Neural progenitor cell (in vitro differentiated cells): ENCODE data around the gene FGFR3. TPM values are rescaled to one million over a fixed set of nuclear protein-coding genes. Genes with fewer than 3 reads are reported as not detected.
A peak's percentile ranks its signal among the peaks of the same experiment; 100 is the strongest.

Source experiments
- DNase-seq: peaks from one replicate; pipeline ENCODE4 v3.0.0-alpha.2; 2016; ENCODE audit warnings: low spot score
- H2AFZ ChIP-seq: fragments of 200-600 bp; sonication (generic); replicated peaks from 2 replicates; pipeline ENCODE4 v1.6.1; 2016; ENCODE audit warnings: antibody characterized with exemption
- H3F3A ChIP-seq: fragments of 200-600 bp; sonication (generic); 2 replicates; pipeline ENCODE4 v1.6.1; 2016; ENCODE audit warnings: antibody characterized with exemption, low read depth
- H3K27ac ChIP-seq: fragments of 200-600 bp; sonication (generic); 2 replicates; pipeline ENCODE4 v1.5.1; 2016; ENCODE audit warnings: mild to moderate bottlenecking
- H3K27me3 ChIP-seq: fragments of 200-600 bp; sonication (generic); 2 replicates; pipeline ENCODE4 v1.6.1; 2016; ENCODE audit warnings: mild to moderate bottlenecking, moderate library complexity
- H3K36me3 ChIP-seq: fragments of 200-600 bp; sonication (generic); 2 replicates; pipeline ENCODE4 v1.5.1; 2016
- H3K4me1 ChIP-seq: fragments of 200-600 bp; sonication (generic); 2 replicates; pipeline ENCODE4 v1.6.1; 2016; ENCODE audit warnings: mixed run types
- H3K4me2 ChIP-seq: fragments of 200-600 bp; sonication (generic); 2 replicates; pipeline ENCODE4 v1.6.1; 2016
- H3K4me3 ChIP-seq: fragments of 200-600 bp; sonication (generic); 2 replicates; pipeline ENCODE4 v1.5.1; 2016
- H3K79me2 ChIP-seq: fragments of 200-600 bp; sonication (generic); 2 replicates; pipeline ENCODE4 v1.6.1; 2016; ENCODE audit warnings: low read depth
- H3K9ac ChIP-seq: fragments of 200-600 bp; sonication (generic); 2 replicates; pipeline ENCODE4 v1.6.1; 2016
- H3K9me3 ChIP-seq: fragments of 200-600 bp; sonication (generic); 2 replicates; pipeline ENCODE4 v1.5.1; 2016; ENCODE audit warnings: low read depth
- H4K20me1 ChIP-seq: fragments of 200-600 bp; sonication (generic); 2 replicates; pipeline ENCODE4 v1.6.1; 2016; ENCODE audit warnings: low read depth
- H3K27ac Mint-ChIP-seq: 3 replicates; pipeline ENCODE4 v1.8.0; 2021; ENCODE audit warnings: mixed read lengths
- H3K27me3 Mint-ChIP-seq: 2 replicates; pipeline ENCODE4 v1.8.0; 2022; ENCODE audit warnings: low read depth, mild to moderate bottlenecking, inconsistent platforms, moderate library complexity, mixed read lengths; ENCODE audit not compliant: insufficient read depth
- H3K36me3 Mint-ChIP-seq: 3 replicates; pipeline ENCODE4 v1.8.0; 2021; ENCODE audit warnings: mixed read lengths
- H3K4me1 Mint-ChIP-seq: 3 replicates; pipeline ENCODE4 v1.8.0; 2021; ENCODE audit warnings: mixed read lengths
- H3K4me3 Mint-ChIP-seq: 3 replicates; pipeline ENCODE4 v1.8.0; 2021; ENCODE audit warnings: mild to moderate bottlenecking, moderate library complexity, mixed read lengths
- H3K9me3 Mint-ChIP-seq: 3 replicates; pipeline ENCODE4 v1.8.0; 2020; ENCODE audit warnings: mixed read lengths
- CTCF ChIP-seq: fragments of 200-600 bp; sonication (generic); IDR thresholded peaks from 2 replicates; pipeline ENCODE4 v1.5.1; 2017; ENCODE audit warnings: antibody characterized with exemption, mild to moderate bottlenecking
- EZH2 ChIP-seq: fragments of 200-600 bp; sonication (generic); IDR thresholded peaks from 2 replicates; pipeline ENCODE4 v1.6.1; 2017; ENCODE audit warnings: antibody characterized with exemption, mild to moderate bottlenecking, moderate library complexity
- EZH2phosphoT487 ChIP-seq: fragments of 200-600 bp; sonication (generic); IDR thresholded peaks from 2 replicates; pipeline ENCODE4 v1.6.1; 2017; ENCODE audit warnings: antibody characterized with exemption
- total RNA-seq: library from RNA; depleted of rRNA; stranded (reverse); fragments of >200 nt; gene quantifications from 2 replicates; pipeline ENCODE4 v1.2.3, GENCODE V29; 2015; ENCODE audit warnings: low replicate concordance

The FGFR3 gene
- total RNA-seq, 1 donor from 2014 or later = 4.8 TPM

- H3K36me3 Mint-ChIP-seq = peaks cover 2% of the 10 kb centered on the region
- no peaks in the 10 kb centered on the region for H3K9me3 Mint-ChIP-seq
- H3K27ac ChIP-seq = no peak overlapping the region
- no peaks in the 10 kb centered on the region for H3K36me3 ChIP-seq
- peaks cover 13% of the 10 kb centered on the region for H3K4me1 Mint-ChIP-seq
- H3F3A ChIP-seq = peaks cover 28% of the 10 kb centered on the region
- H3K4me1 ChIP-seq = peaks cover 19% of the 10 kb centered on the region
- peak overlapping the region; percentile 57 for H3K4me3 ChIP-seq
- H3K4me2 ChIP-seq = peak overlapping the region; percentile 97
- peak; percentile 63 for DNase-seq
- H3K4me3 Mint-ChIP-seq = peak overlapping the region; percentile 84
- H3K27me3 ChIP-seq = peaks cover 60% of the 10 kb centered on the region
- peaks cover 21% of the 10 kb centered on the region for H3K27me3 Mint-ChIP-seq
- H3K27ac Mint-ChIP-seq = no peak overlapping the region
- no peaks in the 10 kb centered on the region for H3K9me3 ChIP-seq
- no peak overlapping the region for H3K9ac ChIP-seq
- peaks cover 52% of the 10 kb centered on the region for H4K20me1 ChIP-seq
- peaks cover 42% of the 10 kb centered on the region for H3K79me2 ChIP-seq
- peak overlapping the region; percentile 65 for H2AFZ ChIP-seq
- peak; percentile 89 for TF ChIP-seq EZH2
- no peak for TF ChIP-seq CTCF
- peak; percentile 65 for TF ChIP-seq EZH2phosphoT487
Measured at GRCh38 chr4:1793940-1794808, 1.1 kb downstream of the FGFR3 start.

GRCh38 chr4:1794809-1795298 is 1.8 kb downstream of the FGFR3 start:
- Histone ChIP-seq H3K27me3 (peaks cover 60% of the 10 kb centered on the region), H3K4me3 (peak overlapping the region; percentile 57), H3F3A (peaks cover 28% of the 10 kb centered on the region), H4K20me1 (peaks cover 53% of the 10 kb centered on the region), H3K9me3 (no peaks in the 10 kb centered on the region), H2AFZ (peak overlapping the region; percentile 65), H3K4me1 (peaks cover 19% of the 10 kb centered on the region), H3K4me2 (peak overlapping the region; percentile 97), H3K9ac (no peak overlapping the region), H3K36me3 (no peaks in the 10 kb centered on the region), H3K79me2 (peaks cover 42% of the 10 kb centered on the region), H3K27ac (no peak overlapping the region)
- TF ChIP-seq CTCF = no peak
- TF ChIP-seq EZH2 = peak; percentile 74
- Mint-ChIP-seq H3K36me3 (peaks cover 2% of the 10 kb centered on the region), H3K4me3 (peak overlapping the region; percentile 78), H3K9me3 (no peaks in the 10 kb centered on the region), H3K27me3 (peaks cover 21% of the 10 kb centered on the region), H3K27ac (no peak overlapping the region), H3K4me1 (peaks cover 13% of the 10 kb centered on the region)
- DNase-seq = peak; percentile 65

- H3K27me3 ChIP-seq = peaks cover 53% of the 10 kb centered on the region
- no peak overlapping the region for H3K27ac Mint-ChIP-seq
- peaks cover 8% of the 10 kb centered on the region for H3K4me1 Mint-ChIP-seq
- peak overlapping the region; percentile 75 for H3K4me3 Mint-ChIP-seq
- no peak for DNase-seq
- H3F3A ChIP-seq = peaks cover 25% of the 10 kb centered on the region
- peak overlapping the region; percentile 57 for H3K4me3 ChIP-seq
- H3K36me3 ChIP-seq = no peaks in the 10 kb centered on the region
- peaks cover 2% of the 10 kb centered on the region for H3K36me3 Mint-ChIP-seq
- peaks cover 42% of the 10 kb centered on the region for H3K79me2 ChIP-seq
- no peak overlapping the region for H3K27ac ChIP-seq
- no peak overlapping the region for H3K9ac ChIP-seq
- no peak overlapping the region for H2AFZ ChIP-seq
- H4K20me1 ChIP-seq = peaks cover 53% of the 10 kb centered on the region
- H3K9me3 ChIP-seq = no peaks in the 10 kb centered on the region
- H3K4me2 ChIP-seq = peak overlapping the region; percentile 97
- no peaks in the 10 kb centered on the region for H3K9me3 Mint-ChIP-seq
- H3K27me3 Mint-ChIP-seq = peaks cover 18% of the 10 kb centered on the region
- TF ChIP-seq CTCF (no peak), EZH2 (no peak), EZH2phosphoT487 (no peak)
- peaks cover 19% of the 10 kb centered on the region for H3K4me1 ChIP-seq
Measured at GRCh38 chr4:1795299-1796195, 2.5 kb downstream of the FGFR3 start.
